SK-N-SH (cell line): ENCODE data around the gene KIRREL2. TPM values are rescaled to one million over a fixed set of nuclear protein-coding genes. Genes with fewer than 3 reads are reported as not detected.

Experiments
- CTCF ChIA-PET: fragments of 300-600, 350-600 bp; formaldehyde crosslinking; extraction: SDS; loops from one replicate; lab custom pipeline; 2021; lab: Yijun Ruan, JAX
- POLR2A ChIA-PET: fragments of 350-600 bp; sonication (Branson Sonifier 250); formaldehyde crosslinking; extraction: SDS; loops from one replicate; lab custom pipeline; 2020; ENCODE audit warnings: antibody characterized with exemption, inconsistent platforms; lab: Yijun Ruan, JAX
- DNase-seq: peaks from one replicate; pipeline ENCODE4 v3.0.0; 2012
- H2AFZ ChIP-seq: fragments of 200-600 bp; sonication (generic); 2 replicates; pipeline ENCODE4 v1.8.1; 2016; ENCODE audit warnings: antibody characterized with exemption, mild to moderate bottlenecking, low read depth
- H3F3A ChIP-seq: fragments of 200-600 bp; sonication (generic); replicated peaks from 2 replicates; pipeline ENCODE3; 2016; ENCODE audit warnings: antibody characterized with exemption, mild to moderate bottlenecking; ENCODE audit not compliant: insufficient read depth
- H3K27ac ChIP-seq, 2 experiments: fragments of 200-500 bp in 1 of 2; fragments of 200-600 bp in 1 of 2; sonication (Bioruptor generic) in 1 of 2; sonication (generic), shearing (Covaris generic) in 1 of 2; 2 replicates each; pipeline versions ENCODE4 v1.5.1 to v1.6.1; 2014 to 2016; ENCODE audit warnings: low read depth in 2 of 2, inconsistent platforms in 1 of 2, low read length in 1 of 2, mild to moderate bottlenecking in 1 of 2, mixed read lengths in 1 of 2
- H3K27me3 ChIP-seq: fragments of 200-600 bp; sonication (generic), shearing (Covaris generic); 2 replicates; pipeline ENCODE4 v1.6.1; 2016; ENCODE audit warnings: mixed run types; ENCODE audit not compliant: insufficient read depth
- H3K36me3 ChIP-seq, 2 experiments: fragments of 200-500 bp in 1 of 2; fragments of 200-600 bp in 1 of 2; sonication (Bioruptor generic) in 1 of 2; sonication (generic) in 1 of 2; replicated peaks in 1 of 2; 2 replicates each; pipeline versions ENCODE3 to v1.5.1; 2014 to 2016; ENCODE audit warnings: low read length in 1 of 2, mild to moderate bottlenecking in 1 of 2; ENCODE audit not compliant: insufficient read depth in 2 of 2, control insufficient read depth in 1 of 2
- H3K4me1 ChIP-seq, 2 experiments: fragments of 200-500 bp in 1 of 2; fragments of 200-600 bp in 1 of 2; sonication (Bioruptor generic) in 1 of 2; sonication (generic), shearing (Covaris generic) in 1 of 2; 2 replicates each; pipeline versions ENCODE4 v1.5.1 to v1.6.1; 2014 to 2016; ENCODE audit warnings: low read depth in 1 of 2, low read length in 1 of 2, mixed run types in 1 of 2; ENCODE audit not compliant: insufficient read depth in 2 of 2, control insufficient read depth in 1 of 2
- H3K4me2 ChIP-seq: fragments of 200-600 bp; sonication (generic), shearing (Covaris generic); 2 replicates; pipeline ENCODE4 v1.6.1; 2017; ENCODE audit warnings: mixed run types
- H3K4me3 ChIP-seq, 2 experiments: fragments of 200-500 bp in 1 of 2; fragments of 200-600 bp in 1 of 2; sonication (Bioruptor generic) in 1 of 2; sonication (generic), shearing (Covaris generic) in 1 of 2; 2 replicates each; pipeline versions ENCODE4 v1.5.1 to v1.8.1; 2014 to 2016; ENCODE audit warnings: low read depth in 2 of 2, inconsistent platforms in 1 of 2, low read length in 1 of 2, mild to moderate bottlenecking in 1 of 2, mixed read lengths in 1 of 2, moderate library complexity in 1 of 2
- H3K79me2 ChIP-seq: fragments of 200-600 bp; sonication (generic); 2 replicates; pipeline ENCODE4 v1.8.1; 2017; ENCODE audit warnings: mild to moderate bottlenecking; ENCODE audit not compliant: insufficient read depth
- H3K9ac ChIP-seq: fragments of 200-600 bp; sonication (generic); 2 replicates; pipeline ENCODE4 v1.6.1; 2017; ENCODE audit warnings: mixed run types
- H3K9me2 ChIP-seq: fragments of 200-600 bp; sonication (generic); 2 replicates; pipeline ENCODE4 v1.6.1; 2017; ENCODE audit warnings: mixed run types
- H3K9me3 ChIP-seq: fragments of 200-600 bp; sonication (generic); 2 replicates; pipeline ENCODE4 v1.6.1; 2017; ENCODE audit warnings: mixed run types, mild to moderate bottlenecking, moderate library complexity
- H4K20me1 ChIP-seq: fragments of 200-600 bp; sonication (generic); 2 replicates; pipeline ENCODE4 v1.6.1; 2017; ENCODE audit warnings: mild to moderate bottlenecking, mixed run types; ENCODE audit not compliant: insufficient read depth
- CHD2 ChIP-seq: fragments of 150-350 bp; IDR thresholded peaks from 2 replicates; pipeline ENCODE4 v1.6.1; 2018; ENCODE audit warnings: low read length; ENCODE audit not compliant: partially characterized antibody
- ELF1 ChIP-seq: IDR thresholded peaks from 2 replicates; pipeline ENCODE4 v1.4.0; 2012
- EZH2phosphoT487 ChIP-seq: fragments of 200-600 bp; sonication (generic); IDR thresholded peaks from 2 replicates; pipeline ENCODE4 v1.6.1; 2017; ENCODE audit warnings: low read depth, mixed run types, mild to moderate bottlenecking, antibody characterized with exemption, moderate library complexity, borderline replicate concordance
- FOXJ3 ChIP-seq: sonication (generic); formaldehyde crosslinking; IDR thresholded peaks from 2 replicates; pipeline ENCODE4 v1.5.1; 2020; ENCODE audit warnings: mild to moderate bottlenecking, missing genetic modification reagents
- FOXM1 ChIP-seq: IDR thresholded peaks from 2 replicates; pipeline ENCODE4 v1.4.0; 2012; ENCODE audit warnings: low read depth, mild to moderate bottlenecking
- GATA2 ChIP-seq: sonication (generic); formaldehyde crosslinking; IDR thresholded peaks from 2 replicates; pipeline ENCODE4 v1.5.0; 2020; ENCODE audit warnings: mild to moderate bottlenecking, missing genetic modification reagents
- JUND ChIP-seq: IDR thresholded peaks from 2 replicates; pipeline ENCODE4 v1.4.0; 2012
- MEF2A ChIP-seq: IDR thresholded peaks from 2 replicates; pipeline ENCODE4 v1.4.0; 2012; ENCODE audit warnings: low read depth, borderline replicate concordance
- MXI1 ChIP-seq: IDR thresholded peaks from 2 replicates; pipeline ENCODE4 v1.6.1; 2012; ENCODE audit warnings: mild to moderate bottlenecking, low read depth, low read length, improper control_type of control experiment
- NFIC ChIP-seq: IDR thresholded peaks from 2 replicates; pipeline ENCODE4 v1.4.0; 2012; ENCODE audit warnings: borderline replicate concordance
- NRF1 ChIP-seq: IDR thresholded peaks from 2 replicates; pipeline ENCODE4 v1.6.1; 2012; ENCODE audit warnings: low read depth, mild to moderate bottlenecking, low read length
- RAD21 ChIP-seq: IDR thresholded peaks from 2 replicates; pipeline ENCODE4 v1.6.1; 2012; ENCODE audit warnings: mild to moderate bottlenecking, low read length
- RFX5 ChIP-seq: IDR thresholded peaks from 2 replicates; pipeline ENCODE4 v1.6.1; 2012; ENCODE audit warnings: mild to moderate bottlenecking, improper control_type of control experiment, low read length
- RXRA ChIP-seq: IDR thresholded peaks from 2 replicates; pipeline ENCODE4 v1.4.0; 2012; ENCODE audit warnings: low read depth, mild to moderate bottlenecking, borderline replicate concordance
- TEAD4 ChIP-seq: IDR thresholded peaks from 2 replicates; pipeline ENCODE4 v1.4.0; 2012; ENCODE audit warnings: mild to moderate bottlenecking, borderline replicate concordance; ENCODE audit not compliant: insufficient read depth
- WGBS: methylation state at CpG from one replicate; pipeline ENCODE4 v1.1.6; 2017; ENCODE audit warnings: low lambda C conversion rate; 5-methylcytosine and 5-hydroxymethylcytosine counted together
- polyA plus RNA-seq, 3 experiments: library from polyadenylated mRNA; depleted of rRNA; stranded (reverse); fragments of >200 nt; gene quantifications; 2 replicates each; pipeline ENCODE4 v1.2.3, GENCODE V29; 2012
- TF ChIP-seq, protein P1 (sequence below): IDR thresholded peaks from 2 replicates; pipeline ENCODE4 v1.6.1; 2012; ENCODE audit warnings: mild to moderate bottlenecking, low read depth, low read length, moderate library complexity
- TF ChIP-seq, protein P2 (sequence below): IDR thresholded peaks from 2 replicates; pipeline ENCODE4 v1.4.0; 2012; ENCODE audit warnings: low read depth
- TF ChIP-seq, protein P3 (sequence below): fragments of 200-600 bp; sonication (generic); IDR thresholded peaks from 2 replicates; pipeline ENCODE4 v1.6.1; 2017; ENCODE audit warnings: antibody characterized with exemption, mild to moderate bottlenecking, moderate library complexity
- TF ChIP-seq, protein P4 (sequence below): fragments of 150-350 bp; IDR thresholded peaks from 2 replicates; pipeline ENCODE4 v1.6.1; 2016; ENCODE audit warnings: mild to moderate bottlenecking, low read depth, low read length
- TF ChIP-seq, protein P5 (sequence below): IDR thresholded peaks from 2 replicates; pipeline ENCODE4 v1.4.0; 2012; ENCODE audit warnings: low read depth, borderline replicate concordance

Gene KIRREL2
- polyA plus RNA-seq, 1 of the 3 experiments (the other 2 are of a cell fraction): 0.21 TPM

DNA sequence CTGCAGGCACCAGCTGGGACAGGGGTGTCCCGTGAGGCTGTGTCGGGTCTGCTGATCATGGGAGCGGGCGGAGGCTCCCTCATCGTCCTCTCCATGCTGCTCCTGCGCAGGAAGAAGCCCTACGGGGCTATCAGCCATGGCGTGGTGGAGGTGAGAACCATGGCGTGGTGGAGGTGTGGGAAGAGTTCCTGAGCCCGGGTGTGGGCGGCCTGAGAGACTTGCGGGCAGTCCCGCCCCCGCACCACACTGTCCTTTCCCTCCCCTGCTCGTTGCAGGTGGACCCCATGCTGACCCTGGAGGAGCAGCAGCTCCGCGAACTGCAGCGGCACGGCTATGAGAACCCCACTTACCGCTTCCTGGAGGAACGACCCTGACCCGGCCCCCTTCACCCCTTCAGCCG, 22.4 kb downstream of the KIRREL2 start:
- no peak overlapping the region for H3K9ac ChIP-seq

More for the DNA sequence above, 22.4 kb downstream of the KIRREL2 start:
- Histone ChIP-seq H4K20me1 (0 out of 2 replicates have a peak, but pooled peaks cover 5% of the 10 kb centered on the region), H3K27ac (no peak overlapping the region), H3F3A (no peaks in the 10 kb centered on the region), H3K9me3 (no peaks in the 10 kb centered on the region), H3K4me3 (no peak overlapping the region), H3K9me2 (no peaks in the 10 kb centered on the region), H3K79me2 (no peaks in the 10 kb centered on the region), H3K27me3 (no peaks in the 10 kb centered on the region), H3K4me1 (no peaks in the 10 kb centered on the region; a peak in 1 of 4 replicates), H3K4me2 (no peak overlapping the region), H3K36me3 (peaks cover 0 to 3% of the 10 kb centered on the region in 2 experiments), H2AFZ (no peak overlapping the region)
- no peak for DNase-seq
- ChIA-PET CTCF (interaction anchor here (1.0 kb wide), 2 partner anchors 9 to 53 kb away, joined by 3 to 6 read pairs; no protein-coding TSS in a partner anchor), POLR2A (no interaction called here)
- 72% methylated on average over 19 of the region's 23 CpGs for WGBS
- TF ChIP-seq MEF2A: no peak
- TF ChIP-seq FOXJ3: no peak
- no peak for TF ChIP-seq FOXM1
- TF ChIP-seq CHD2: no peak
- TF ChIP-seq, protein P1, sequence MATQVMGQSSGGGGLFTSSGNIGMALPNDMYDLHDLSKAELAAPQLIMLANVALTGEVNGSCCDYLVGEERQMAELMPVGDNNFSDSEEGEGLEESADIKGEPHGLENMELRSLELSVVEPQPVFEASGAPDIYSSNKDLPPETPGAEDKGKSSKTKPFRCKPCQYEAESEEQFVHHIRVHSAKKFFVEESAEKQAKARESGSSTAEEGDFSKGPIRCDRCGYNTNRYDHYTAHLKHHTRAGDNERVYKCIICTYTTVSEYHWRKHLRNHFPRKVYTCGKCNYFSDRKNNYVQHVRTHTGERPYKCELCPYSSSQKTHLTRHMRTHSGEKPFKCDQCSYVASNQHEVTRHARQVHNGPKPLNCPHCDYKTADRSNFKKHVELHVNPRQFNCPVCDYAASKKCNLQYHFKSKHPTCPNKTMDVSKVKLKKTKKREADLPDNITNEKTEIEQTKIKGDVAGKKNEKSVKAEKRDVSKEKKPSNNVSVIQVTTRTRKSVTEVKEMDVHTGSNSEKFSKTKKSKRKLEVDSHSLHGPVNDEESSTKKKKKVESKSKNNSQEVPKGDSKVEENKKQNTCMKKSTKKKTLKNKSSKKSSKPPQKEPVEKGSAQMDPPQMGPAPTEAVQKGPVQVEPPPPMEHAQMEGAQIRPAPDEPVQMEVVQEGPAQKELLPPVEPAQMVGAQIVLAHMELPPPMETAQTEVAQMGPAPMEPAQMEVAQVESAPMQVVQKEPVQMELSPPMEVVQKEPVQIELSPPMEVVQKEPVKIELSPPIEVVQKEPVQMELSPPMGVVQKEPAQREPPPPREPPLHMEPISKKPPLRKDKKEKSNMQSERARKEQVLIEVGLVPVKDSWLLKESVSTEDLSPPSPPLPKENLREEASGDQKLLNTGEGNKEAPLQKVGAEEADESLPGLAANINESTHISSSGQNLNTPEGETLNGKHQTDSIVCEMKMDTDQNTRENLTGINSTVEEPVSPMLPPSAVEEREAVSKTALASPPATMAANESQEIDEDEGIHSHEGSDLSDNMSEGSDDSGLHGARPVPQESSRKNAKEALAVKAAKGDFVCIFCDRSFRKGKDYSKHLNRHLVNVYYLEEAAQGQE: no peak
- TF ChIP-seq ELF1: no peak
- no peak for TF ChIP-seq TEAD4
- TF ChIP-seq, protein P2, sequence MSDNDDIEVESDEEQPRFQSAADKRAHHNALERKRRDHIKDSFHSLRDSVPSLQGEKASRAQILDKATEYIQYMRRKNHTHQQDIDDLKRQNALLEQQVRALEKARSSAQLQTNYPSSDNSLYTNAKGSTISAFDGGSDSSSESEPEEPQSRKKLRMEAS: no peak
- TF ChIP-seq RXRA: no peak
- TF ChIP-seq RAD21: no peak
- TF ChIP-seq NFIC: no peak
- no peak for TF ChIP-seq RFX5
- TF ChIP-seq JUND: no peak
- no peak for TF ChIP-seq MXI1
- TF ChIP-seq, protein P3, sequence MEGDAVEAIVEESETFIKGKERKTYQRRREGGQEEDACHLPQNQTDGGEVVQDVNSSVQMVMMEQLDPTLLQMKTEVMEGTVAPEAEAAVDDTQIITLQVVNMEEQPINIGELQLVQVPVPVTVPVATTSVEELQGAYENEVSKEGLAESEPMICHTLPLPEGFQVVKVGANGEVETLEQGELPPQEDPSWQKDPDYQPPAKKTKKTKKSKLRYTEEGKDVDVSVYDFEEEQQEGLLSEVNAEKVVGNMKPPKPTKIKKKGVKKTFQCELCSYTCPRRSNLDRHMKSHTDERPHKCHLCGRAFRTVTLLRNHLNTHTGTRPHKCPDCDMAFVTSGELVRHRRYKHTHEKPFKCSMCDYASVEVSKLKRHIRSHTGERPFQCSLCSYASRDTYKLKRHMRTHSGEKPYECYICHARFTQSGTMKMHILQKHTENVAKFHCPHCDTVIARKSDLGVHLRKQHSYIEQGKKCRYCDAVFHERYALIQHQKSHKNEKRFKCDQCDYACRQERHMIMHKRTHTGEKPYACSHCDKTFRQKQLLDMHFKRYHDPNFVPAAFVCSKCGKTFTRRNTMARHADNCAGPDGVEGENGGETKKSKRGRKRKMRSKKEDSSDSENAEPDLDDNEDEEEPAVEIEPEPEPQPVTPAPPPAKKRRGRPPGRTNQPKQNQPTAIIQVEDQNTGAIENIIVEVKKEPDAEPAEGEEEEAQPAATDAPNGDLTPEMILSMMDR: no peak
- TF ChIP-seq GATA2 (CRISPR knock-in tag): no peak
- TF ChIP-seq, protein P4, sequence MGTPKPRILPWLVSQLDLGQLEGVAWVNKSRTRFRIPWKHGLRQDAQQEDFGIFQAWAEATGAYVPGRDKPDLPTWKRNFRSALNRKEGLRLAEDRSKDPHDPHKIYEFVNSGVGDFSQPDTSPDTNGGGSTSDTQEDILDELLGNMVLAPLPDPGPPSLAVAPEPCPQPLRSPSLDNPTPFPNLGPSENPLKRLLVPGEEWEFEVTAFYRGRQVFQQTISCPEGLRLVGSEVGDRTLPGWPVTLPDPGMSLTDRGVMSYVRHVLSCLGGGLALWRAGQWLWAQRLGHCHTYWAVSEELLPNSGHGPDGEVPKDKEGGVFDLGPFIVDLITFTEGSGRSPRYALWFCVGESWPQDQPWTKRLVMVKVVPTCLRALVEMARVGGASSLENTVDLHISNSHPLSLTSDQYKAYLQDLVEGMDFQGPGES: no peak
- TF ChIP-seq, protein P5, sequence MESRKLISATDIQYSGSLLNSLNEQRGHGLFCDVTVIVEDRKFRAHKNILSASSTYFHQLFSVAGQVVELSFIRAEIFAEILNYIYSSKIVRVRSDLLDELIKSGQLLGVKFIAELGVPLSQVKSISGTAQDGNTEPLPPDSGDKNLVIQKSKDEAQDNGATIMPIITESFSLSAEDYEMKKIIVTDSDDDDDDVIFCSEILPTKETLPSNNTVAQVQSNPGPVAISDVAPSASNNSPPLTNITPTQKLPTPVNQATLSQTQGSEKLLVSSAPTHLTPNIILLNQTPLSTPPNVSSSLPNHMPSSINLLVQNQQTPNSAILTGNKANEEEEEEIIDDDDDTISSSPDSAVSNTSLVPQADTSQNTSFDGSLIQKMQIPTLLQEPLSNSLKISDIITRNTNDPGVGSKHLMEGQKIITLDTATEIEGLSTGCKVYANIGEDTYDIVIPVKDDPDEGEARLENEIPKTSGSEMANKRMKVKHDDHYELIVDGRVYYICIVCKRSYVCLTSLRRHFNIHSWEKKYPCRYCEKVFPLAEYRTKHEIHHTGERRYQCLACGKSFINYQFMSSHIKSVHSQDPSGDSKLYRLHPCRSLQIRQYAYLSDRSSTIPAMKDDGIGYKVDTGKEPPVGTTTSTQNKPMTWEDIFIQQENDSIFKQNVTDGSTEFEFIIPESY: no peak
- no peak for TF ChIP-seq NRF1
- TF ChIP-seq EZH2phosphoT487: no peak
